Ovary (tissue), 9 donors: Measurements from ENCODE around the gene BAZ1A. TPM values are rescaled to one million over a fixed set of nuclear protein-coding genes. Genes with fewer than 3 reads are reported as not detected.

Experiments
- DNase-seq, 5 donors: peaks; one replicate each; pipeline ENCODE4 v3.0.0-alpha.2; 2019 to 2020
- H3K27ac ChIP-seq, 2 donors: fragments of 200-600 bp; one replicate each; pipeline versions ENCODE4 v1.5.1 to v1.8.0; 2019 to 2022
- H3K27me3 ChIP-seq: fragments of 200-600 bp; one replicate; pipeline ENCODE4 v1.8.0; 2022
- H3K36me3 ChIP-seq: fragments of 200-600 bp; sonication (generic); one replicate; pipeline ENCODE4 v1.5.1; 2019
- H3K4me1 ChIP-seq: one replicate; pipeline ENCODE4 v1.8.1; 2013; ENCODE audit warnings: mild to moderate bottlenecking, moderate library complexity; ENCODE audit not compliant: insufficient read depth
- H3K4me3 ChIP-seq: fragments of 200-600 bp; sonication (generic); one replicate; pipeline ENCODE4 v1.5.1; 2017
- H3K9me3 ChIP-seq, 2 donors: fragments of 200-600 bp in 1 of 2; sonication (generic) in 1 of 2; one replicate each; pipeline versions ENCODE4 v1.5.1 to v1.8.1; 2013 to 2019; ENCODE audit warnings: mild to moderate bottlenecking in 1 of 2, moderate library complexity in 1 of 2
- EP300 ChIP-seq: sonication (generic); formaldehyde crosslinking; IDR thresholded peaks from one replicate; pipeline ENCODE4 v1.6.1; 2017; ENCODE audit warnings: antibody characterized with exemption
- POLR2A ChIP-seq: fragments of 450-650 bp; IDR thresholded peaks from one replicate; pipeline ENCODE4 v1.6.1; 2017; ENCODE audit warnings: antibody characterized with exemption, mild to moderate bottlenecking, moderate library complexity
- WGBS, 3 donors: extraction: QIAGEN DNeasy Blood & Tissue Kit in 1 of 3; methylation state at CpG; one replicate each; pipeline versions ENCODE4 v1.1.5 to v1.1.7; 2013 to 2017; 5-methylcytosine and 5-hydroxymethylcytosine counted together
- intact Hi-C, 4 donors: fragments of 100-400 bp; cut with DNase I; formaldehyde crosslinking; loops; one replicate each; pipeline versions ENCODE4 v1.11.0 to v1.15.1; 2022 to 2023
- polyA plus RNA-seq, 2 donors: library from polyadenylated mRNA; stranded (reverse); fragments of 200-250 nt in 1 of 2; fragments of 350-450 nt in 1 of 2; fragmentation: Illumina TruSeq in 1 of 2; extraction: RNeasy Lipid Tissue Mini Kit (QIAGEN cat#74804) in 1 of 2; gene quantifications; one replicate each; pipeline ENCODE4 v1.2.3, GENCODE V29; 2013 to 2014
- total RNA-seq, 7 donors: library from RNA; depleted of rRNA in 2 of 7; stranded (reverse); fragments of >200 nt in 2 of 7; fragmentation: NEBNext Ultra II Directional in 3 of 7; extraction: Animal tissue kit (Norgen Biotek cat#: 25700) in 3 of 7; gene quantifications; one replicate each; pipeline versions ENCODE4 v1.1.0 to v1.2.4, GENCODE V29; 2016 to 2023
- TF ChIP-seq, protein P1 (sequence below), 3 donors: fragments of 450-650 bp in 2 of 3; fragments of 200-600 bp in 1 of 3; IDR thresholded peaks; one replicate each; pipeline versions ENCODE4 v1.5.1 to v1.8.0; 2016 to 2022; ENCODE audit warnings: antibody characterized with exemption in 3 of 3, mild to moderate bottlenecking in 1 of 3
- donor health status: DM: no; HTN: no; CAD: no; lungs with moderate emphysema.
- donor health status: DM: no; HTN: no; CAD: no.
- donor health status: Bipolar disorder and iron deficiency.
- donor health status: DM: yes; HTN: yes; CAD: no.
- donor health status: DM: no; HTN: no; CAD: no.
- donor health status: DM: yes; HTN: yes; CAD: no.

The BAZ1A gene
- total and polyA plus RNA-seq, 9 donors: 10.4 to 30.1 (median 17.9) TPM

GRCh38 chr14:34754687-34755086, 120.5 kb downstream of the BAZ1A start:
- intact Hi-C loops: no loop called here
- Histone ChIP-seq H3K36me3 (no peaks in the 10 kb centered on the region), H3K4me1 (no peaks in the 10 kb centered on the region), H3K9me3 (no peaks in the 10 kb centered on the region), H3K27ac (no peak overlapping the region), H3K4me3 (no peak overlapping the region), H3K27me3 (no peaks in the 10 kb centered on the region)
- no peak for DNase-seq
- TF ChIP-seq, protein P1, sequence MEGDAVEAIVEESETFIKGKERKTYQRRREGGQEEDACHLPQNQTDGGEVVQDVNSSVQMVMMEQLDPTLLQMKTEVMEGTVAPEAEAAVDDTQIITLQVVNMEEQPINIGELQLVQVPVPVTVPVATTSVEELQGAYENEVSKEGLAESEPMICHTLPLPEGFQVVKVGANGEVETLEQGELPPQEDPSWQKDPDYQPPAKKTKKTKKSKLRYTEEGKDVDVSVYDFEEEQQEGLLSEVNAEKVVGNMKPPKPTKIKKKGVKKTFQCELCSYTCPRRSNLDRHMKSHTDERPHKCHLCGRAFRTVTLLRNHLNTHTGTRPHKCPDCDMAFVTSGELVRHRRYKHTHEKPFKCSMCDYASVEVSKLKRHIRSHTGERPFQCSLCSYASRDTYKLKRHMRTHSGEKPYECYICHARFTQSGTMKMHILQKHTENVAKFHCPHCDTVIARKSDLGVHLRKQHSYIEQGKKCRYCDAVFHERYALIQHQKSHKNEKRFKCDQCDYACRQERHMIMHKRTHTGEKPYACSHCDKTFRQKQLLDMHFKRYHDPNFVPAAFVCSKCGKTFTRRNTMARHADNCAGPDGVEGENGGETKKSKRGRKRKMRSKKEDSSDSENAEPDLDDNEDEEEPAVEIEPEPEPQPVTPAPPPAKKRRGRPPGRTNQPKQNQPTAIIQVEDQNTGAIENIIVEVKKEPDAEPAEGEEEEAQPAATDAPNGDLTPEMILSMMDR (IDR thresholded peaks at IDR 0.05): no peak
- 87 to 92% (median 92%) methylated on average over 1 of the region's 1 CpG for WGBS, 3 donors

- H3K9me3 ChIP-seq: no peaks in the 10 kb centered on the region
These were observed 124.5 kb downstream of the BAZ1A start for GRCh38 chr14:34750670-34751069.

GRCh38 chr14:34750233-34750632, 124.9 kb downstream of the BAZ1A start:
- DNase-seq: no peak
- Histone ChIP-seq H3K4me3 (no peak overlapping the region), H3K36me3 (no peaks in the 10 kb centered on the region), H3K27ac (no peak overlapping the region), H3K27me3 (no peaks in the 10 kb centered on the region), H3K4me1 (no peaks in the 10 kb centered on the region), H3K9me3 (no peaks in the 10 kb centered on the region)
- TF ChIP-seq, protein P1 (IDR thresholded peaks at IDR 0.05): no peak
- TF ChIP-seq POLR2A (no peak), EP300 (no peak)
- WGBS, 3 donors: 80 to 96% (median 93%) methylated on average over 2 of the region's 2 CpGs
- intact Hi-C loops: no loop called here

More at GRCh38 chr14:34750670-34751069, 124.5 kb downstream of the BAZ1A start:
- intact Hi-C loops: no loop called here
- no peak for TF ChIP-seq POLR2A
- TF ChIP-seq EP300: no peak
- TF ChIP-seq, protein P1 (IDR thresholded peaks at IDR 0.05): no peak
- H3K27me3 ChIP-seq: no peaks in the 10 kb centered on the region
- H3K4me3 ChIP-seq: no peak overlapping the region
- DNase-seq: no peak
- H3K27ac ChIP-seq: no peak overlapping the region
- H3K4me1 ChIP-seq: no peaks in the 10 kb centered on the region
- H3K36me3 ChIP-seq: no peaks in the 10 kb centered on the region

DNA sequence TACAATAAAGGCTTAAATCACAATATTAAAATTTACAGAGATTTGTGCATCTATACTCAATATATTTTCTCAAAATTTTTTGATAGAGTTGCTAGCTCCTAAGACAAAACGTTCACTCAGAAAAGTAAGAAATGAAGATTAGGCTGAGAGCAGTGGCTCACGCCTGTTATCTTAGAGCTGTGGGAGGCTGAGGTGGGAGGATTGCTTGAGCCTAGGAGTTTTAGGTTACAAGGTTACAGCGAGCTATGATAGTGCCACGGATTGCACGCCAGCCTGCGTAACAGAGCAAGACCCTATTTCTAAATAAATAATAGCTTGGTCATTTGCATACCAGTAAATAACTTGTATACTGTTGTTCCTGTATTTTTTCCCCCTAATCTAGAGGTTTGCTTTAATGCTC, 125.8 kb downstream of the BAZ1A start:
- 17 to 37% (median 17%) methylated on average over 6 of the region's 6 CpGs for WGBS, 3 donors
- H3K4me1 ChIP-seq: no peaks in the 10 kb centered on the region
- no peak for TF ChIP-seq EP300
- TF ChIP-seq POLR2A: no peak
- TF ChIP-seq, protein P1 (IDR thresholded peaks at IDR 0.05): no peak
- H3K36me3 ChIP-seq: no peaks in the 10 kb centered on the region
- no peak overlapping the region for H3K27ac ChIP-seq
- H3K27me3 ChIP-seq: no peaks in the 10 kb centered on the region
- H3K4me3 ChIP-seq: no peak overlapping the region
- DNase-seq: no peak
- intact Hi-C loops: no loop called here
- H3K9me3 ChIP-seq: no peaks in the 10 kb centered on the region
